Esophagus muscularis mucosa (tissue), 4 donors: ENCODE results near the gene STYXL2.

Experiments used
- EP300 ChIP-seq: sonication (generic); formaldehyde crosslinking; IDR thresholded peaks from one replicate; pipeline ENCODE4 v1.6.1; 2017; ENCODE audit warnings: antibody characterized with exemption
- POLR2A ChIP-seq: fragments of 450-650 bp; IDR thresholded peaks from one replicate; pipeline ENCODE4 v1.6.1; 2017; ENCODE audit warnings: antibody characterized with exemption, moderate library complexity, mild to moderate bottlenecking, low read depth
- POLR2AphosphoS5 ChIP-seq, 2 donors: sonication (generic); formaldehyde crosslinking; IDR thresholded peaks; one replicate each; pipeline ENCODE4 v1.6.1; 2017; ENCODE audit warnings: antibody characterized with exemption in 2 of 2
- TF ChIP-seq, protein P1 (sequence below), 3 experiments: fragments of 200-600 bp in 2 of 3; fragments of 450-650 bp in 1 of 3; sonication (generic) in 2 of 3; IDR thresholded peaks; one replicate each; pipeline ENCODE4 v1.5.1; 2017 to 2019; ENCODE audit warnings: antibody characterized with exemption in 3 of 3, mild to moderate bottlenecking in 2 of 3, moderate library complexity in 1 of 3

DNA sequence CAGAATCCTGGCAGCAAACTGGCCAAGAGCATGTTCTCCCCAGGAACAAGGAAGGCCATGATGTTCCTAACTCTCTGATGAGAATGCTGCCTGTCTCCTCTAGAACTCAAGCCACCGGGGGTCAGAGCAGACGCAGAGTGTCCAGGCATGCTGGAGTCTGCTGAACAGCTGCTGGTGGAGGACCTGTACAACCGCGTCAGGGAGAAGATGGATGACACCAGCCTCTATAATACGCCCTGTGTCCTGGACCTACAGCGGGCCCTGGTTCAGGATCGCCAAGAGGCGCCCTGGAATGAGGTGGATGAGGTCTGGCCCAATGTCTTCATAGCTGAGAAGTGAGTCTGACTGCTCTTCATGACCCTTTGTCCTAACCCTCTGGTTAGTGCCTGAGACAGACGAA lies 23.4 kb downstream of the STYXL2 start:
- no peak for TF ChIP-seq EP300
- TF ChIP-seq POLR2AphosphoS5 (IDR thresholded peaks at IDR 0.05): no peak
- TF ChIP-seq POLR2A: no peak
- TF ChIP-seq, protein P1, sequence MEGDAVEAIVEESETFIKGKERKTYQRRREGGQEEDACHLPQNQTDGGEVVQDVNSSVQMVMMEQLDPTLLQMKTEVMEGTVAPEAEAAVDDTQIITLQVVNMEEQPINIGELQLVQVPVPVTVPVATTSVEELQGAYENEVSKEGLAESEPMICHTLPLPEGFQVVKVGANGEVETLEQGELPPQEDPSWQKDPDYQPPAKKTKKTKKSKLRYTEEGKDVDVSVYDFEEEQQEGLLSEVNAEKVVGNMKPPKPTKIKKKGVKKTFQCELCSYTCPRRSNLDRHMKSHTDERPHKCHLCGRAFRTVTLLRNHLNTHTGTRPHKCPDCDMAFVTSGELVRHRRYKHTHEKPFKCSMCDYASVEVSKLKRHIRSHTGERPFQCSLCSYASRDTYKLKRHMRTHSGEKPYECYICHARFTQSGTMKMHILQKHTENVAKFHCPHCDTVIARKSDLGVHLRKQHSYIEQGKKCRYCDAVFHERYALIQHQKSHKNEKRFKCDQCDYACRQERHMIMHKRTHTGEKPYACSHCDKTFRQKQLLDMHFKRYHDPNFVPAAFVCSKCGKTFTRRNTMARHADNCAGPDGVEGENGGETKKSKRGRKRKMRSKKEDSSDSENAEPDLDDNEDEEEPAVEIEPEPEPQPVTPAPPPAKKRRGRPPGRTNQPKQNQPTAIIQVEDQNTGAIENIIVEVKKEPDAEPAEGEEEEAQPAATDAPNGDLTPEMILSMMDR (IDR thresholded peaks at IDR 0.05): no peak
